Transverse colon (tissue), 4 donors: ENCODE measurements around the gene CCDC88B.

Experiments
- CTCF ChIP-seq, 5 experiments: fragments of 200-600 bp in 3 of 5; fragments of 450-650 bp in 2 of 5; sonication (generic) in 3 of 5; IDR thresholded peaks; 1 replicate in 2 of 5; 2 replicates in 3 of 5; pipeline ENCODE4 v1.5.1; 2016 to 2017; ENCODE audit warnings: antibody characterized with exemption in 5 of 5, inconsistent platforms in 3 of 5, mild to moderate bottlenecking in 2 of 5, moderate library complexity in 1 of 5
- EP300 ChIP-seq: sonication (generic); formaldehyde crosslinking; IDR thresholded peaks from one replicate; pipeline ENCODE4 v1.6.1; 2017; ENCODE audit warnings: antibody characterized with exemption, low read depth
- POLR2A ChIP-seq: fragments of 450-650 bp; IDR thresholded peaks from one replicate; pipeline ENCODE4 v1.6.1; 2016; ENCODE audit warnings: antibody characterized with exemption, mild to moderate bottlenecking, moderate library complexity
- POLR2AphosphoS5 ChIP-seq, 3 donors: sonication (generic); formaldehyde crosslinking; IDR thresholded peaks; one replicate each; pipeline ENCODE4 v1.6.1; 2016; ENCODE audit warnings: antibody characterized with exemption in 3 of 3

DNA sequence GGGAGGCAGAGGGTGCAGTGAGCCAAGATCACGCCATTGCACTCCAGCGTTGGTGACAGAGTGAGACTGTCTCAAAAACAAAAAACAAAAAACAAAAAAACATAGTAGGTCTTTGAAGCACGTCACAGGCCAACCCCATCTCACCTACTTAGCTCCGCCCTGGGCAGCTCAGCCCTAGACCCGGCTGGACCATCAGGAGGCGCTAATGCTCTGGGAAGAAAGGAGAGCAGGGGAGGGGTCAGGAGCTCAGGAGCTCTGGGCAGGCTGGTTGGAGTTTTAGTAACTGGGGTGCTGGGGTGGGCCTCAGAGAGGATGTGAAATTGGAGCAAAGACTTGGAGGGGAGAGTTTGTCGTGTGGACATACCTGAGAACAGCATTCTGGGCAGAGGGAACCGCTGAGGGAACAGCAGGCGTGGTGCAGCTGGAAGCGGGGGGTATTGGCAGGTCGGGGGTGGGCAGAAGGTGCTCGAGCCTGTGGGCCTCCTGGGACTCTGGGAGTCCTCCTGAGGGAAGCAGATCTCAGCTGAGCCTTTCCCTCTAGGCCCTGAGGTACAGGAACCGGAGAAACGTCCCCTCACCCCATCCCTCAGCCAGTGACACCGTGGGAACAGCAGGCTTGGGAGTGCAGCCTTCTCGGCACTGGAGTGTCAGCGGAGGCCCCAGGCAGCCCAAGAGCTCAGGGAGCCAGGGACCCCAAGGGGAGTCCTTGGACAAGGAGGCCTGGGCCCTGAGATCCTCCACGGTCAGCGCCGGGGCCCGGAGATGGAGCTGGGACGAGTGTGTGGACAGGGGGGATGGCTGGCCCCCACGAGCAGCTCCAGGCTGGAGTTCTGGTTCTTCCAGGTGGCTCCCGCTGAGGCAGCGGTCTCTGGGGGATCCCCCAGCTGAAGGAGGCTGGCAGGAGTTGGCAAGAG is 16.8 kb downstream of the CCDC88B start:
- TF ChIP-seq POLR2A (no peak), EP300 (no peak), POLR2AphosphoS5 (IDR thresholded peaks at IDR 0.05) (no peak), CTCF (IDR thresholded peaks at IDR 0.05) (peak in 1 of 5 experiments; percentile 34)
